ENCODE data around the gene SOCS6. TPM values are rescaled to one million over a fixed set of nuclear protein-coding genes. Genes with fewer than 3 reads are reported as not detected.

Gene SOCS6
- total and polyA plus RNA-seq, 2 of the 13 experiments (the other 11 are each of a cell fraction or from before 2014, with no cell fraction given): 18.6 to 38.3 TPM

GRCh38 chr18:70296289-70296688 lies 7.4 kb downstream of the SOCS6 start (continued):
- TF ChIP-seq GMEB1 (CRISPR knock-in tag; IDR thresholded peaks at IDR 0.05; ENCODE audit: borderline replicate concordance) (0 out of 2 replicates have a peak, but pooled peaks have one; percentile 37), SMC3 (IDR thresholded peaks at IDR 0.05; ENCODE audit: low read length) (peak; percentile 14; the same call in 1 of the 2 replicates), HMG20A (CRISPR knock-in tag; IDR thresholded peaks at IDR 0.05; ENCODE audit: borderline replicate concordance) (no peak; the same call in 1 of the 2 replicates), ZNF337 (CRISPR knock-in tag; IDR thresholded peaks at IDR 0.05; ENCODE audit: borderline replicate concordance, low read depth) (no peak), PCBP2 (optimal IDR thresholded peaks at IDR 0.05; ENCODE audit: low read depth, low read length, poor library complexity, severe bottlenecking) (no peak), ZNF784 (CRISPR knock-in tag; IDR thresholded peaks at IDR 0.05; ENCODE audit: borderline replicate concordance) (no peak), LCORL (IDR thresholded peaks at IDR 0.05) (no peak), LCORL (CRISPR knock-in tag; IDR thresholded peaks at IDR 0.05) (peak; percentile 23; the same call in 1 of the 2 replicates), ZNF672 (CRISPR knock-in tag; IDR thresholded peaks at IDR 0.05) (no peak), ZBTB7A (CRISPR knock-in tag; IDR thresholded peaks at IDR 0.05) (no peak), NPAS2 (CRISPR knock-in tag; IDR thresholded peaks at IDR 0.05; ENCODE audit: borderline replicate concordance) (no peak), ZNF549 (CRISPR knock-in tag; IDR thresholded peaks at IDR 0.05) (no peak), YY1 (IDR thresholded peaks at IDR 0.05; ENCODE audit: insufficient read depth, insufficient replicate concordance, low read depth, low read length) (peak; percentile 55), RBM39 (IDR thresholded peaks at IDR 0.05; ENCODE audit: low read depth, low read length, poor library complexity, severe bottlenecking) (no peak), ZNF652 (CRISPR knock-in tag; IDR thresholded peaks at IDR 0.05; ENCODE audit: borderline replicate concordance, low read depth) (no peak), SP5 (CRISPR knock-in tag; IDR thresholded peaks at IDR 0.05; ENCODE audit: borderline replicate concordance, low read depth) (peak; percentile 66), ZNF362 (CRISPR knock-in tag; IDR thresholded peaks at IDR 0.05; ENCODE audit: borderline replicate concordance) (no peak), HNF4A (CRISPR knock-in tag; IDR thresholded peaks at IDR 0.05) (peak; percentile 52), ZNF580 (CRISPR knock-in tag; IDR thresholded peaks at IDR 0.05; ENCODE audit: borderline replicate concordance, low read depth) (peak; percentile 47; the same call in 1 of the 2 replicates), ZNF441 (CRISPR knock-in tag; IDR thresholded peaks at IDR 0.05; ENCODE audit: borderline replicate concordance) (0 out of 2 replicates have a peak, but pooled peaks have one; percentile 30), BCLAF1 (IDR thresholded peaks at IDR 0.05) (no peak), NCOA1 (CRISPR knock-in tag; IDR thresholded peaks at IDR 0.05) (no peak), RXRA (CRISPR knock-in tag; IDR thresholded peaks at IDR 0.05) (peak; percentile 90), ZNF766 (CRISPR knock-in tag; IDR thresholded peaks at IDR 0.05; ENCODE audit: borderline replicate concordance) (no peak), DDIT3 (CRISPR knock-in tag; IDR thresholded peaks at IDR 0.05) (no peak)

Data from HepG2 (cell line).